GM12872 (cell line): ENCODE results near the gene CENPP.

ENCODE experiments used
- TF ChIP-seq, protein P1 (sequence below): IDR thresholded peaks from 3 replicates; pipeline ENCODE4 v1.5.1; 2011; ENCODE audit warnings: low read depth, mild to moderate bottlenecking, low read length, moderate library complexity; ENCODE audit not compliant: insufficient read depth

The CENPP gene

DNA sequence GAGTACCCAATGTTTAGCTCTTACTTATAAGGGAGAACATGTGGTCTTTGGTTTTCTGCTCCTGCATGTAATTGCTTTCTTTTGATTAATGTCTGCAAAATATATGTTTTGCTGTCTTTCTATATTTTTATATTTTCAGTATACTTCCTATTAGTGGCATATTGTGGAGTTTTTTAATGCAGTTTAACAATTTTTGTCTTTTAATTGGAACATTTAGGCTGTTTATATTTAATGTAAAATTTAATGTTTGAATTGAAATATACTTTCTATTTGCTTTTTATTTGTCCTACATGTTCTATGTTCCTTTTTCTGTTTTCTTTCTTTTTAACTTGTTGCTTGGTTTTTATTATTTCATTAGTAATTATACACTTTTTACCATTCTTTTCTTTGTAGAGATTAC, 205.1 kb downstream of the CENPP start:
- TF ChIP-seq, protein P1, sequence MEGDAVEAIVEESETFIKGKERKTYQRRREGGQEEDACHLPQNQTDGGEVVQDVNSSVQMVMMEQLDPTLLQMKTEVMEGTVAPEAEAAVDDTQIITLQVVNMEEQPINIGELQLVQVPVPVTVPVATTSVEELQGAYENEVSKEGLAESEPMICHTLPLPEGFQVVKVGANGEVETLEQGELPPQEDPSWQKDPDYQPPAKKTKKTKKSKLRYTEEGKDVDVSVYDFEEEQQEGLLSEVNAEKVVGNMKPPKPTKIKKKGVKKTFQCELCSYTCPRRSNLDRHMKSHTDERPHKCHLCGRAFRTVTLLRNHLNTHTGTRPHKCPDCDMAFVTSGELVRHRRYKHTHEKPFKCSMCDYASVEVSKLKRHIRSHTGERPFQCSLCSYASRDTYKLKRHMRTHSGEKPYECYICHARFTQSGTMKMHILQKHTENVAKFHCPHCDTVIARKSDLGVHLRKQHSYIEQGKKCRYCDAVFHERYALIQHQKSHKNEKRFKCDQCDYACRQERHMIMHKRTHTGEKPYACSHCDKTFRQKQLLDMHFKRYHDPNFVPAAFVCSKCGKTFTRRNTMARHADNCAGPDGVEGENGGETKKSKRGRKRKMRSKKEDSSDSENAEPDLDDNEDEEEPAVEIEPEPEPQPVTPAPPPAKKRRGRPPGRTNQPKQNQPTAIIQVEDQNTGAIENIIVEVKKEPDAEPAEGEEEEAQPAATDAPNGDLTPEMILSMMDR: no peak

DNA sequence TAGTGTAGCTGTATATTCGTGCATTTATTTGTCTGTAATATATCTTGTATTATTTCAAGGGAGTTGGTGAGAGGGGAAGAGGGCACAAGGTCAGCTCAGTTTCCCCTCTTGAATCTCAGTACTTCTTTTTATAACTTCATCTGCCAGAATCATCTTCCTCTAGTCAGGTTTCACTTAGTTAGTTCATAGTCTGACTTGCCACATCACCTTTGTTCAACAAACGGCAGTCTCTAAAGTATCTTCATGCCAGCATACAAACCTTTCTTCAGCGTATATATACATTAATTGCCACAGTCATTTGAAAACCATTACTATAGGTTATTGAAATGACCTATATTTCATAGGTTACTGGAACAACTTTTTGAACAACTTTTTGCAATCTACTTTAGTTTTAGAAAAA, 208.5 kb downstream of the CENPP start:
- TF ChIP-seq, protein P1: no peak

DNA sequence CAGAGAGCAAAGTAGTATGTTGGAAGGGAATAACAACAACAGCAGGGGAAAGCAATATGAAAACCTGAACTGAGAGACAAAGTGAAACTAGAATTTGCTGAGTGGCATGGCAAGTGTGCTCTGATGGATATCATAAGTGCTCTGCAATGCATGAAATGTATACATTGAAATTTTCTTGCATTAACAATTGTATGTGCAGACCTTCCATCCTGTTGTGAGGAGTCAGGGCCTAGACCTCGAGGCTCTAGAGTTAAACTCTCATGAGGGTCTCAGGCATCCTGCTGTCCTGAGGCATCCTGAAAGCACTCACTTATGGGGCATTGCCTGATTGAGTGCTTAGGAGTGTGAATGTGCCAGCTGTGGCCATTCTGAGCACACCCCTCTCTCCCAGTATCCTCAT, 208.9 kb downstream of the CENPP start:
- TF ChIP-seq, protein P1: no peak

DNA sequence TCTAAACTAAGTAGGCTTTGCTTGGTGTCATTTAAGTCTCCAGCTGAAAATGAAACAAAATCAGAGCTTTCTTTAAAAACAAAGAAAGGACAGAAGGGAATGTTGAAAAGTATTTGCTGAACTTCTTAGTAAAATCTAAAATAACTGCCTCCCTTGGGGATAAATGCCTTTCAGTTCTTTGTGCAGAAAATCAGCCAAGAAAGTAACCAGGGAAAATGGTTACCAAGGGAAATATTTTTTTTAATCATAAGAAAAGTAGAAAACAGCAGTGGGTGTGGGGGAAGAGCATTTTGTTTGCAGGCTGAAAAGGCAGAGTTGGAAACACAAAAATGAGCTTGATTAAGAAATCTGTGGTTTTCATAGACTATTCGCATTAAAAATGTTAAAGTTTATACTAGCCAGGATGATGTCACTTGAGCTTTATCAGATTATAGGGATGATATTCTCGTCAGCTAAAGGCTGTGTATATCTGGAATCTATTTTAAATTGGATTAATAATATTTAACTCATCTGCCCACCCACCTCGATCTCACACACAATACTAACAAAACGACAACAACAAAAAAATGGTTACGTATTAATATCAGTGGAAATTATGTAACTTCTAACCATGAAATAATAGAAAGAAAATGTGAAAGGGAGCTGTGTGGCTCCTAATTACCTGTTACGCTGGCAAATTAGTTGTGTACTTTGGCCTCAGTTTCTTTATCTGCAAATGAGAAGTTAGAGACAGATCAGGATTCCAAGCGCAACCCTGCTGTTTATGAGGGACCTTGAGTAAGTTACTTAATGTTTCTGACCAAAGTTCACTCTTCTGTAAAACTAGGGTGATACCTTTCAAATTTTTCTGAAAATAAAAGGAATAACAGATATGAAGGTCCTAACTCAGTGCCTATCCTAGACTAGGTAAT, 210.4 kb downstream of the CENPP start, which contains the start of gene ECM2:
Gene ECM2 (minus strand): TSS at position 51 of the 911 bp plus-strand sequence. CDS start 13,124 bp downstream, outside the sequence.
- TF ChIP-seq, protein P1: no peak

DNA sequence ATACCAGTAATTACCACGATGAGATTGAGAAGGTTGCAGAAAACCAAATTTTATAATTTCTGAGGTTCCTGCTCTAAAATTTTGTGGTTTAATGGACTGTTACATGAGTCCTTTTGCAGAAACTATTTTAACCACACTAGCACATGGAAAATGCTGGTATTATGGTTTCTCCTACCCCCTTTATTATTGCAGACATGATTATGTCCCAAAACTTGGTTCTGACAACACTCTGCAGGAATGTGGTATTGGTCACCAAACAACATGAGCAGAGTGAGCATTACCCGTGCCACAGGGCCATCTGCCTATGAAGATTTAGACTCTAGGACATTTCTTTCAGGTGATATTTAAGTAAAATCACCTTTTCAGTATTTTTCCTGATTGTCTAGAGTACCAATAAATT, 212.8 kb downstream of the CENPP start:
- TF ChIP-seq, protein P1: no peak

DNA sequence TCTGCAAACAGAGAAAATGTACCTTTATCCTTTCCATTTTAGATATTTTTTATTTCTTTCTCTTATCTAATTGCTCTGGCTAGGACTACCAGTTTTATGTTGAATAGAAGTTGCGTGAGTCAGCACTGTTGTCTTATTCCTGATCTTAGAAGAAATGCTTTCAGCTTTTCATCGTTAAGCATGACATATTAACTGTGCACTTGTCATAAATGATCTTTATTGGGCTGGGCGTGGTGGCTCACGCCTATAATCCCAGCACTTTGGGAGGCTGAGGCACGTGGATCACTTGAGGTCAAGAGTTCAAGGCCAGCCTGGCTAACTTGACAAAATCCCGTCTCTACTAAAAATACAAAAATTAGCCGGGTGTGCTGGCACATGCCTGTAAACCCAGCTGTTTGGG, 218.2 kb downstream of the CENPP start:
- TF ChIP-seq, protein P1: no peak

DNA sequence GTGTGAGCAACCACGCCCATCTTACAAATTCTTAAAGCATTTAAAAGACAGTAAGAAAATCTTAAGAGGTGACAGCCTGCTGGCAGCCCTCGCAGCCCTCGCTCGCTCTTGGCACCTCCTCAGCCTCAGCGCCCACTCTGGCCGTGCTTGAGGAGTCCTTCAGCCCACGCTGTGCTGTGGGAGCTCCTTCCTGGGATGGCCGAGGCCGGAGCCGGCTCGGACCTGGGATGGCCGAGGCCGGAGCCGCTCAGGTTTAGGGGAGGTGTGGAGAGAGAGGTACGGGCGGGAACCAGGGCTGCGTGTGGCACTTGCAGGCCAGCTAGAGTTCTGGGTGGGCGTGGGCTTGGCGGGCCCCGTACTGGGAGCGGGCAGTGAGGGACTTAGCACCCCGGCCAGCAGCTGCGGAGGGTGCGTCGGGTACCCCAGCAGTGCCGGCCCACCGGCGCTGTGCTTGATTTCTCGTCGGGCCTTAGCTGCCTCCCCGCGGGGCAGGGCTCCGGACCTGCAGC, 219.3 kb downstream of the CENPP start:
- TF ChIP-seq, protein P1: no peak
